ENCODE data around the gene CSTPP1. TPM values are rescaled to one million over a fixed set of nuclear protein-coding genes. Genes with fewer than 3 reads are reported as not detected.
A peak's percentile ranks its signal among the peaks of the same experiment; 100 is the strongest.
"Not testable (repeated sequence)": the region's sequence is repeated elsewhere in the genome, so short reads cannot be mapped to it uniquely, and the experiment has no call there.

Gene CSTPP1
- total and polyA plus RNA-seq, 5 donors from 2014 or later: 15.1 to 18.3 (median 15.5) TPM

- Mint-ChIP-seq H3K4me3 (peak overlapping the region in 1 of 4 donors; percentile 51), H3K27me3 (peaks cover 4% of the 10 kb centered on the region), H3K9me3 (peaks cover 0 to 3% (median 0%) of the 10 kb centered on the region in 7 donors), H3K4me1 (peaks cover 2 to 14% (median 11%) of the 10 kb centered on the region in 4 donors), H3K36me3 (peaks cover 15% of the 10 kb centered on the region), H3K27ac (no peak overlapping the region)
- no peaks in the 10 kb centered on the region for H3K9me3 ChIP-seq (ENCODE audit: control insufficient read depth in 2 of 2, low read length in 2 of 2)
- H3K27me3 ChIP-seq (ENCODE audit: control insufficient read depth, insufficient read depth, low read length): no peaks in the 10 kb centered on the region
- no peaks in the 10 kb centered on the region for H3K36me3 ChIP-seq (ENCODE audit: control insufficient read depth, insufficient read depth, low read length)
- no peak overlapping the region for H3K4me3 ChIP-seq (ENCODE audit: low read depth, low read length)
- DNase-seq (no peak), ATAC-seq (ENCODE audit: low read depth in 2 of 2) (no peak)
- H3K27ac ChIP-seq (ENCODE audit: insufficient read depth, low read length, poor library complexity, severe bottlenecking): no peak overlapping the region
- H3K4me1 ChIP-seq (ENCODE audit: control insufficient read depth, insufficient read depth, low read length, poor library complexity, severe bottlenecking): no peaks in the 10 kb centered on the region
Measured at GRCh38 chr11:46984987-46985386, 48.4 kb downstream of the CSTPP1 start.

GRCh38 chr11:46987183-46987582 lies 50.6 kb downstream of the CSTPP1 start:
- Histone ChIP-seq H3K4me1 (ENCODE audit: control insufficient read depth, insufficient read depth, low read length, poor library complexity, severe bottlenecking) (no peaks in the 10 kb centered on the region), H3K27me3 (ENCODE audit: control insufficient read depth, insufficient read depth, low read length) (no peaks in the 10 kb centered on the region), H3K27ac (ENCODE audit: insufficient read depth, low read length, poor library complexity, severe bottlenecking) (no peak overlapping the region), H3K4me3 (ENCODE audit: low read depth, low read length) (no peak overlapping the region), H3K9me3 (ENCODE audit: control insufficient read depth in 2 of 2, low read length in 2 of 2) (no peaks in the 10 kb centered on the region), H3K36me3 (ENCODE audit: control insufficient read depth, insufficient read depth, low read length) (no peaks in the 10 kb centered on the region)
- Mint-ChIP-seq H3K4me3 (no peak overlapping the region), H3K9me3 (peaks cover 0 to 3% (median 1%) of the 10 kb centered on the region in 7 donors), H3K36me3 (peaks cover 22% of the 10 kb centered on the region), H3K27ac (peak overlapping the region in 1 of 3 donors; percentile 89), H3K4me1 (peaks cover 0 to 3% (median 1%) of the 10 kb centered on the region in 4 donors), H3K27me3 (no peaks in the 10 kb centered on the region)
- DNase-seq (no peak), ATAC-seq (ENCODE audit: low read depth in 2 of 2) (no peak)

GRCh38 chr11:46989810-46990487 lies 53.4 kb downstream of the CSTPP1 start:
- not testable (repeated sequence) for H3K4me1 Mint-ChIP-seq; H3K4me1 ChIP-seq (ENCODE audit: control insufficient read depth, insufficient read depth, low read length, poor library complexity, severe bottlenecking); H3K27me3 ChIP-seq (ENCODE audit: control insufficient read depth, insufficient read depth, low read length); ATAC-seq (ENCODE audit: low read depth in 2 of 2); H3K27me3 Mint-ChIP-seq; H3K9me3 ChIP-seq (ENCODE audit: control insufficient read depth in 2 of 2, low read length in 2 of 2); H3K27ac ChIP-seq (ENCODE audit: insufficient read depth, low read length, poor library complexity, severe bottlenecking); H3K4me3 ChIP-seq (ENCODE audit: low read depth, low read length); H3K36me3 ChIP-seq (ENCODE audit: control insufficient read depth, insufficient read depth, low read length); H3K4me3 Mint-ChIP-seq; H3K27ac Mint-ChIP-seq
- Mint-ChIP-seq H3K36me3 (peaks cover 33% of the 10 kb centered on the region), H3K9me3 (peaks cover 0 to 11% (median 3%) of the 10 kb centered on the region in 7 donors)
- peak in 1 of 3 donors; percentile 35 for DNase-seq

GRCh38 chr11:46991391-46991790 lies 54.8 kb downstream of the CSTPP1 start:
- Mint-ChIP-seq H3K9me3 (peaks cover 0 to 11% (median 3%) of the 10 kb centered on the region in 7 donors), H3K27me3 (no peaks in the 10 kb centered on the region), H3K27ac (no peak overlapping the region), H3K4me3 (no peak overlapping the region), H3K4me1 (peaks cover 0 to 3% (median 1%) of the 10 kb centered on the region in 4 donors), H3K36me3 (peaks cover 40% of the 10 kb centered on the region)
- DNase-seq (no peak), ATAC-seq (ENCODE audit: low read depth in 2 of 2) (no peak)
- Histone ChIP-seq H3K27ac (ENCODE audit: insufficient read depth, low read length, poor library complexity, severe bottlenecking) (no peak overlapping the region), H3K27me3 (ENCODE audit: control insufficient read depth, insufficient read depth, low read length) (no peaks in the 10 kb centered on the region), H3K4me3 (ENCODE audit: low read depth, low read length) (no peak overlapping the region), H3K36me3 (ENCODE audit: control insufficient read depth, insufficient read depth, low read length) (no peaks in the 10 kb centered on the region), H3K9me3 (ENCODE audit: control insufficient read depth in 2 of 2, low read length in 2 of 2) (no peaks in the 10 kb centered on the region), H3K4me1 (ENCODE audit: control insufficient read depth, insufficient read depth, low read length, poor library complexity, severe bottlenecking) (no peaks in the 10 kb centered on the region)

- H3K36me3 ChIP-seq (ENCODE audit: control insufficient read depth, insufficient read depth, low read length); H3K27ac Mint-ChIP-seq; H3K27me3 Mint-ChIP-seq; H3K9me3 ChIP-seq (ENCODE audit: control insufficient read depth in 2 of 2, low read length in 2 of 2); ATAC-seq (ENCODE audit: low read depth in 2 of 2); H3K4me3 Mint-ChIP-seq; H3K4me3 ChIP-seq (ENCODE audit: low read depth, low read length); H3K4me1 Mint-ChIP-seq; DNase-seq; H3K27me3 ChIP-seq (ENCODE audit: control insufficient read depth, insufficient read depth, low read length); H3K27ac ChIP-seq (ENCODE audit: insufficient read depth, low read length, poor library complexity, severe bottlenecking); H3K4me1 ChIP-seq (ENCODE audit: control insufficient read depth, insufficient read depth, low read length, poor library complexity, severe bottlenecking): not testable (repeated sequence)
- H3K36me3 Mint-ChIP-seq: peaks cover 49% of the 10 kb centered on the region
- peaks cover 0 to 11% (median 3%) of the 10 kb centered on the region in 7 donors for H3K9me3 Mint-ChIP-seq
Measured at GRCh38 chr11:46992386-46992785, 55.8 kb downstream of the CSTPP1 start.

- not testable (repeated sequence) for ATAC-seq (ENCODE audit: low read depth in 2 of 2); H3K27me3 ChIP-seq (ENCODE audit: control insufficient read depth, insufficient read depth, low read length); H3K4me1 ChIP-seq (ENCODE audit: control insufficient read depth, insufficient read depth, low read length, poor library complexity, severe bottlenecking); H3K4me3 ChIP-seq (ENCODE audit: low read depth, low read length); H3K9me3 Mint-ChIP-seq; H3K36me3 ChIP-seq (ENCODE audit: control insufficient read depth, insufficient read depth, low read length); H3K9me3 ChIP-seq (ENCODE audit: control insufficient read depth in 2 of 2, low read length in 2 of 2); H3K27ac Mint-ChIP-seq; DNase-seq; H3K27me3 Mint-ChIP-seq; H3K4me3 Mint-ChIP-seq; H3K27ac ChIP-seq (ENCODE audit: insufficient read depth, low read length, poor library complexity, severe bottlenecking)
- H3K36me3 Mint-ChIP-seq: peaks cover 30% of the 10 kb centered on the region
- H3K4me1 Mint-ChIP-seq: peaks cover 0 to 12% (median 4%) of the 10 kb centered on the region in 4 donors
Measured at GRCh38 chr11:46997796-46998195, 61.2 kb downstream of the CSTPP1 start.

- no peaks in the 10 kb centered on the region for H3K27me3 ChIP-seq (ENCODE audit: control insufficient read depth, insufficient read depth, low read length)
- Mint-ChIP-seq H3K27ac (no peak overlapping the region), H3K36me3 (peaks cover 25% of the 10 kb centered on the region), H3K4me1 (peaks cover 2 to 18% (median 13%) of the 10 kb centered on the region in 4 donors), H3K9me3 (no peaks in the 10 kb centered on the region), H3K4me3 (no peak overlapping the region), H3K27me3 (no peaks in the 10 kb centered on the region)
- no peaks in the 10 kb centered on the region for H3K36me3 ChIP-seq (ENCODE audit: control insufficient read depth, insufficient read depth, low read length)
- DNase-seq (no peak), ATAC-seq (ENCODE audit: low read depth in 2 of 2) (no peak)
- no peaks in the 10 kb centered on the region for H3K9me3 ChIP-seq (ENCODE audit: control insufficient read depth in 2 of 2, low read length in 2 of 2)
- H3K4me3 ChIP-seq (ENCODE audit: low read depth, low read length): no peak overlapping the region
- no peak overlapping the region for H3K27ac ChIP-seq (ENCODE audit: insufficient read depth, low read length, poor library complexity, severe bottlenecking)
- no peaks in the 10 kb centered on the region for H3K4me1 ChIP-seq (ENCODE audit: control insufficient read depth, insufficient read depth, low read length, poor library complexity, severe bottlenecking)
Measured at GRCh38 chr11:46999217-46999616, 62.7 kb downstream of the CSTPP1 start.

- no peaks in the 10 kb centered on the region for H3K9me3 ChIP-seq (ENCODE audit: control insufficient read depth in 2 of 2, low read length in 2 of 2)
- H3K36me3 Mint-ChIP-seq: peaks cover 25% of the 10 kb centered on the region
- no peaks in the 10 kb centered on the region for H3K27me3 ChIP-seq (ENCODE audit: control insufficient read depth, insufficient read depth, low read length)
- H3K27me3 Mint-ChIP-seq: no peaks in the 10 kb centered on the region
- H3K4me1 Mint-ChIP-seq: peaks cover 7 to 25% (median 19%) of the 10 kb centered on the region in 4 donors
- H3K27ac Mint-ChIP-seq: no peak overlapping the region
- DNase-seq (no peak), ATAC-seq (ENCODE audit: low read depth in 2 of 2) (no peak)
- H3K27ac ChIP-seq (ENCODE audit: insufficient read depth, low read length, poor library complexity, severe bottlenecking): no peak overlapping the region
- H3K9me3 Mint-ChIP-seq: no peaks in the 10 kb centered on the region
- H3K36me3 ChIP-seq (ENCODE audit: control insufficient read depth, insufficient read depth, low read length): no peaks in the 10 kb centered on the region
- no peak overlapping the region for H3K4me3 Mint-ChIP-seq
- H3K4me3 ChIP-seq (ENCODE audit: low read depth, low read length): no peak overlapping the region
- H3K4me1 ChIP-seq (ENCODE audit: control insufficient read depth, insufficient read depth, low read length, poor library complexity, severe bottlenecking): no peaks in the 10 kb centered on the region
Measured at GRCh38 chr11:47000033-47000432, 63.5 kb downstream of the CSTPP1 start.
